Prostate gland (tissue), 2 donors: ENCODE results near the gene PRICKLE2.

Experiments
- CTCF ChIP-seq, 4 experiments: fragments of 200-600 bp in 2 of 4; fragments of 450-650 bp in 2 of 4; sonication (generic) in 2 of 4; IDR thresholded peaks; 1 replicate in 3 of 4; 2 replicates in 1 of 4; pipeline ENCODE4 v1.5.1; 2016 to 2019; ENCODE audit warnings: antibody characterized with exemption in 4 of 4, mild to moderate bottlenecking in 2 of 4, moderate library complexity in 2 of 4
- POLR2A ChIP-seq: fragments of 450-650 bp; IDR thresholded peaks from one replicate; pipeline ENCODE4 v1.6.1; 2016; ENCODE audit warnings: antibody characterized with exemption, mild to moderate bottlenecking

DNA sequence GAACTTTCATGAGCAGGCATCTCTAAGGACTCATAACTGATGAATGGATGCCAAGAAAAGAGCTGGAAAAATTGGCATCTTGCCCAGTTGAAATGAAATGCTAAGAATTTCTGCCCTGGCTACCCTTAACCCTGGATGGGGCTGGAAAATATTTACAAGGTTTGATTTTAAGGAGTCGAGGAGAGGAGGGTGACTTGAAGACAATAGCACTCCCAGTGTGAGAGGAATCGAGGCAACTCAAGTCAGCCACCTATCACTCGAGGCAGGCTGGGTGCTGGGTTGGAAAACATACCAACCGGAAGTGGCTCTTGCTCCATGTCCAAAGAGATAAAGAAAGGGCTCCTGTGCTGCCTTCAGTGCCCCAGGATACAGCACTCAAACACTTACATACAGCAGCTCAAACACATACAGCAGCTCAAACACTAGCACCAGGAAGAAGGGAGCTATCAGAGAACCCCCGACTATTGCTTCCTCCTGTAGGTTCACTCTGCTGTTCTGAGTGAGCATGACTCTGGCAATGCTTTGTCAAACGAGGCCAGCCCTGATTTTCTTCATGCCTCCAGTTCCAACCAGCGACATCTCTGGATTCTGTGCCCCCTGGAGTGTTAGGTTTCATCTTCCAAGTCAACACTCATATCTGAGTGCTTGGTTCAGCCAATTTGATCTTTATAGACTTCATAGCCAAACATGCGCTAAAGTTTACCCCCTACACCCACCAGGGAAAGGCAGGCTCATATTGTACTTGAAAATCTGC, 4.9 kb downstream of the PRICKLE2 start:
- TF ChIP-seq CTCF (IDR thresholded peaks at IDR 0.05) (no peak), POLR2A (no peak)
